ENCODE measurements around the gene BLOC1S1. TPM values are rescaled to one million over a fixed set of nuclear protein-coding genes. Genes with fewer than 3 reads are reported as not detected.
A peak's percentile ranks its signal among the peaks of the same experiment; 100 is the strongest.

BLOC1S1 gene
- total and polyA plus RNA-seq, 9 of the 15 experiments (the other 6 are each of a cell fraction or from before 2014, with no cell fraction given), result 75.2 to 161 (median 98.8) TPM

- TF ChIP-seq SLC30A9 (CRISPR knock-in tag; IDR thresholded peaks at IDR 0.05) (no peak), IRF2 (CRISPR knock-in tag; IDR thresholded peaks at IDR 0.05) (no peak), FOXA3 (CRISPR knock-in tag; conservative IDR thresholded peaks at IDR 0.05 in 1 of 2, IDR thresholded peaks at IDR 0.05 in 1 of 2) (no peak), HNRNPH1 (optimal IDR thresholded peaks at IDR 0.05; ENCODE audit: low read depth, low read length) (no peak), PRPF4 (IDR thresholded peaks at IDR 0.05; ENCODE audit: insufficient read depth, low read depth, low read length, poor library complexity, severe bottlenecking) (no peak), RCOR1 (IDR thresholded peaks at IDR 0.05; ENCODE audit: borderline replicate concordance in 1 of 2, low read depth in 2 of 2, low read length in 2 of 2) (no peak), POLR2G (IDR thresholded peaks at IDR 0.05; ENCODE audit: low read depth, low read length) (peak; percentile 63; the same call in 1 of the 2 replicates)
- TF ChIP-seq, protein P1, sequence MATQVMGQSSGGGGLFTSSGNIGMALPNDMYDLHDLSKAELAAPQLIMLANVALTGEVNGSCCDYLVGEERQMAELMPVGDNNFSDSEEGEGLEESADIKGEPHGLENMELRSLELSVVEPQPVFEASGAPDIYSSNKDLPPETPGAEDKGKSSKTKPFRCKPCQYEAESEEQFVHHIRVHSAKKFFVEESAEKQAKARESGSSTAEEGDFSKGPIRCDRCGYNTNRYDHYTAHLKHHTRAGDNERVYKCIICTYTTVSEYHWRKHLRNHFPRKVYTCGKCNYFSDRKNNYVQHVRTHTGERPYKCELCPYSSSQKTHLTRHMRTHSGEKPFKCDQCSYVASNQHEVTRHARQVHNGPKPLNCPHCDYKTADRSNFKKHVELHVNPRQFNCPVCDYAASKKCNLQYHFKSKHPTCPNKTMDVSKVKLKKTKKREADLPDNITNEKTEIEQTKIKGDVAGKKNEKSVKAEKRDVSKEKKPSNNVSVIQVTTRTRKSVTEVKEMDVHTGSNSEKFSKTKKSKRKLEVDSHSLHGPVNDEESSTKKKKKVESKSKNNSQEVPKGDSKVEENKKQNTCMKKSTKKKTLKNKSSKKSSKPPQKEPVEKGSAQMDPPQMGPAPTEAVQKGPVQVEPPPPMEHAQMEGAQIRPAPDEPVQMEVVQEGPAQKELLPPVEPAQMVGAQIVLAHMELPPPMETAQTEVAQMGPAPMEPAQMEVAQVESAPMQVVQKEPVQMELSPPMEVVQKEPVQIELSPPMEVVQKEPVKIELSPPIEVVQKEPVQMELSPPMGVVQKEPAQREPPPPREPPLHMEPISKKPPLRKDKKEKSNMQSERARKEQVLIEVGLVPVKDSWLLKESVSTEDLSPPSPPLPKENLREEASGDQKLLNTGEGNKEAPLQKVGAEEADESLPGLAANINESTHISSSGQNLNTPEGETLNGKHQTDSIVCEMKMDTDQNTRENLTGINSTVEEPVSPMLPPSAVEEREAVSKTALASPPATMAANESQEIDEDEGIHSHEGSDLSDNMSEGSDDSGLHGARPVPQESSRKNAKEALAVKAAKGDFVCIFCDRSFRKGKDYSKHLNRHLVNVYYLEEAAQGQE (IDR thresholded peaks at IDR 0.05; ENCODE audit: borderline replicate concordance), result peak; percentile 62
- TF ChIP-seq, protein P1 (CRISPR knock-in tag; IDR thresholded peaks at IDR 0.05; ENCODE audit: low read depth), result no peak
- TF ChIP-seq, protein P2, sequence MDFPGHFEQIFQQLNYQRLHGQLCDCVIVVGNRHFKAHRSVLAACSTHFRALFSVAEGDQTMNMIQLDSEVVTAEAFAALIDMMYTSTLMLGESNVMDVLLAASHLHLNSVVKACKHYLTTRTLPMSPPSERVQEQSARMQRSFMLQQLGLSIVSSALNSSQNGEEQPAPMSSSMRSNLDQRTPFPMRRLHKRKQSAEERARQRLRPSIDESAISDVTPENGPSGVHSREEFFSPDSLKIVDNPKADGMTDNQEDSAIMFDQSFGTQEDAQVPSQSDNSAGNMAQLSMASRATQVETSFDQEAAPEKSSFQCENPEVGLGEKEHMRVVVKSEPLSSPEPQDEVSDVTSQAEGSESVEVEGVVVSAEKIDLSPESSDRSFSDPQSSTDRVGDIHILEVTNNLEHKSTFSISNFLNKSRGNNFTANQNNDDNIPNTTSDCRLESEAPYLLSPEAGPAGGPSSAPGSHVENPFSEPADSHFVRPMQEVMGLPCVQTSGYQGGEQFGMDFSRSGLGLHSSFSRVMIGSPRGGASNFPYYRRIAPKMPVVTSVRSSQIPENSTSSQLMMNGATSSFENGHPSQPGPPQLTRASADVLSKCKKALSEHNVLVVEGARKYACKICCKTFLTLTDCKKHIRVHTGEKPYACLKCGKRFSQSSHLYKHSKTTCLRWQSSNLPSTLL (IDR thresholded peaks at IDR 0.05), result no peak
These were observed 8.5 kb downstream of the BLOC1S1 start (continued) for GRCh38 chr12:55724226-55724939.
